Activated CD8-positive, alpha-beta memory T cell treated with anti-CD3 and anti-CD28 coated beads, Interleukin-2, amount 50 U/mL, for 4 hours (primary cell): ENCODE data around the gene ATAD3B.
A peak's percentile ranks its signal among the peaks of the same experiment; 100 is the strongest.
"Not testable (repeated sequence)": the region's sequence is repeated elsewhere in the genome, so short reads cannot be mapped to it uniquely, and the experiment has no call there.

Experiments used
- DNase-seq: peaks from one replicate; pipeline ENCODE4 v3.0.0-alpha.2; 2020

Gene ATAD3B

GRCh38 chr1:1482856-1483255, 11.3 kb downstream of the ATAD3B start:
- DNase-seq, result no peak

GRCh38 chr1:1483714-1484113, 12.1 kb downstream of the ATAD3B start:
- DNase-seq, result no peak

GRCh38 chr1:1484976-1485750, 13.6 kb downstream of the ATAD3B start:
- not testable (repeated sequence) for DNase-seq

- not testable (repeated sequence) for DNase-seq
These were observed 14.3 kb downstream of the ATAD3B start for GRCh38 chr1:1485755-1486317.

- DNase-seq, result no peak
These were observed 16.1 kb downstream of the ATAD3B start for GRCh38 chr1:1487701-1488100.

GRCh38 chr1:1489231-1489630, 17.7 kb downstream of the ATAD3B start:
- DNase-seq, result no peak

GRCh38 chr1:1489861-1490260, 18.3 kb downstream of the ATAD3B start:
- no peak for DNase-seq

- DNase-seq, result no peak
These were observed 19.2 kb downstream of the ATAD3B start for GRCh38 chr1:1490633-1491230.

- no peak for DNase-seq
These were observed 20.0 kb downstream of the ATAD3B start for GRCh38 chr1:1491601-1492000.

- DNase-seq, result not testable (repeated sequence)
These were observed 22.7 kb downstream of the ATAD3B start for GRCh38 chr1:1494311-1494710.

- DNase-seq, result not testable (repeated sequence)
These were observed 24.0 kb downstream of the ATAD3B start for GRCh38 chr1:1495461-1495975.

GRCh38 chr1:1504777-1505365, 33.3 kb downstream of the ATAD3B start:
- DNase-seq, result peak; percentile 60

GRCh38 chr1:1505366-1505798, 33.8 kb downstream of the ATAD3B start:
- DNase-seq, result not testable (repeated sequence)

- DNase-seq, result not testable (repeated sequence)
These were observed 34.2 kb downstream of the ATAD3B start for GRCh38 chr1:1505801-1506200.

GRCh38 chr1:1507305-1507704, 35.7 kb downstream of the ATAD3B start:
- no peak for DNase-seq

GRCh38 chr1:1508775-1509464, 37.4 kb downstream of the ATAD3B start:
- DNase-seq, result not testable (repeated sequence)

GRCh38 chr1:1509465-1509850, 37.9 kb downstream of the ATAD3B start:
- not testable (repeated sequence) for DNase-seq

- no peak for DNase-seq
These were observed 39.5 kb downstream of the ATAD3B start for GRCh38 chr1:1510912-1511532.

- peak; percentile 97 for DNase-seq
These were observed 40.1 kb downstream of the ATAD3B start, which contains the start of gene ATAD3A for GRCh38 chr1:1511533-1512285. Gene ATAD3A, plus strand, starts transcription at chr1:1512162. Its CDS starts 107 bp downstream, at chr1:1512269.

- DNase-seq, result not testable (repeated sequence)
These were observed 40.9 kb downstream of the ATAD3B start for GRCh38 chr1:1512425-1512824.

GRCh38 chr1:1513675-1514074, 42.1 kb downstream of the ATAD3B start:
- DNase-seq, result not testable (repeated sequence)
